ENCODE results near the gene AFF3.

- TF ChIP-seq CTCF (IDR thresholded peaks at IDR 0.05; ENCODE audit: poor library complexity) (no peak), EZH2 (IDR thresholded peaks at IDR 0.05; ENCODE audit: borderline replicate concordance) (no peak)
Observed at GRCh38 chr2:100141906-100142305, 484 bp downstream of the AFF3 start.

Measured in hepatocyte (in vitro differentiated cells).